OCI-M2 (cell line): ENCODE data around the gene SPATA6.

Experiments used
- DNase-seq: peaks from one replicate; lab custom pipeline; 2025; ENCODE audit not compliant: unreplicated experiment; lab: John Stamatoyannopoulos, UW

SPATA6 gene

GRCh38 chr1:48258106-48258505 lies 213.9 kb downstream of the SPATA6 start:
- no peak for DNase-seq

- no peak for DNase-seq
Measured at GRCh38 chr1:48254254-48254653, 217.8 kb downstream of the SPATA6 start.

GRCh38 chr1:48251821-48252220 lies 220.2 kb downstream of the SPATA6 start:
- DNase-seq: no peak

- no peak for DNase-seq
Measured at GRCh38 chr1:48251323-48251722, 220.7 kb downstream of the SPATA6 start.

- DNase-seq: no peak
Measured at GRCh38 chr1:48250572-48250971, 221.4 kb downstream of the SPATA6 start.

GRCh38 chr1:48249868-48250267 lies 222.1 kb downstream of the SPATA6 start:
- no peak for DNase-seq

GRCh38 chr1:48248356-48248755 lies 223.6 kb downstream of the SPATA6 start:
- no peak for DNase-seq

- DNase-seq: no peak
Measured at GRCh38 chr1:48246727-48247126, 225.3 kb downstream of the SPATA6 start.
